Measurements from ENCODE around the gene IFI27L2. TPM values are rescaled to one million over a fixed set of nuclear protein-coding genes. Genes with fewer than 3 reads are reported as not detected.

IFI27L2 gene
- total RNA-seq, 4 donors from 2014 or later: 32.8 to 108 (median 74.6) TPM; not detected in 1

DNA sequence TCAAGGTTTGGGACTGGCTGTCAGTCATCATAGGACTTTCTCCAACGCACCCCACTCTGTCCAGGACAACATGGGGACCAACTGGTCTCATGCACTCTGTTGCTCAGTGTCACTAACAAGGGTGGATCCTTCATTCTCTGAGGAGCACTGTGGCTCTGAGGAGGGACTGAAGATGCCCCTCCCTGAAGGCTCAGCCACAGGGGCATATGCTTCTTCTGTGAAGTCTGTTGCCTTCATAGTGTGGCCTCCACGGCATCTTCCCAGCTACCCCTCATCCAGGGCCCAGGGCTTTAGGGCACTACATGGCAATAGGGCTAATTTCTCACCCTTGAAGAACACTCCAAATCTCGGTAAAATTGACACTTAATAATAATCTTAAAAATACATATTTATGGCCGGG lies 14.3 kb upstream of the IFI27L2 start:
- H3K27ac ChIP-seq: no peak overlapping the region
- no peak for TF ChIP-seq EP300 (IDR thresholded peaks at IDR 0.05; ENCODE audit: low read depth)
- TF ChIP-seq POLR2A (IDR thresholded peaks at IDR 0.05): no peak
- TF ChIP-seq, protein P1, sequence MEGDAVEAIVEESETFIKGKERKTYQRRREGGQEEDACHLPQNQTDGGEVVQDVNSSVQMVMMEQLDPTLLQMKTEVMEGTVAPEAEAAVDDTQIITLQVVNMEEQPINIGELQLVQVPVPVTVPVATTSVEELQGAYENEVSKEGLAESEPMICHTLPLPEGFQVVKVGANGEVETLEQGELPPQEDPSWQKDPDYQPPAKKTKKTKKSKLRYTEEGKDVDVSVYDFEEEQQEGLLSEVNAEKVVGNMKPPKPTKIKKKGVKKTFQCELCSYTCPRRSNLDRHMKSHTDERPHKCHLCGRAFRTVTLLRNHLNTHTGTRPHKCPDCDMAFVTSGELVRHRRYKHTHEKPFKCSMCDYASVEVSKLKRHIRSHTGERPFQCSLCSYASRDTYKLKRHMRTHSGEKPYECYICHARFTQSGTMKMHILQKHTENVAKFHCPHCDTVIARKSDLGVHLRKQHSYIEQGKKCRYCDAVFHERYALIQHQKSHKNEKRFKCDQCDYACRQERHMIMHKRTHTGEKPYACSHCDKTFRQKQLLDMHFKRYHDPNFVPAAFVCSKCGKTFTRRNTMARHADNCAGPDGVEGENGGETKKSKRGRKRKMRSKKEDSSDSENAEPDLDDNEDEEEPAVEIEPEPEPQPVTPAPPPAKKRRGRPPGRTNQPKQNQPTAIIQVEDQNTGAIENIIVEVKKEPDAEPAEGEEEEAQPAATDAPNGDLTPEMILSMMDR (IDR thresholded peaks at IDR 0.05): no peak
- no peak for TF ChIP-seq POLR2AphosphoS5 (IDR thresholded peaks at IDR 0.05)
- H3K9me3 ChIP-seq: no peaks in the 10 kb centered on the region
- 84 to 100% methylated on average over 2 to 4 of the region's 4 CpGs for WGBS, 2 donors (ENCODE audit: low coverage in 1 of 2)
- no peaks in the 10 kb centered on the region for H3K4me1 ChIP-seq
- no peak for DNase-seq
- intact Hi-C loops (cut with DNase I; ENCODE audit: low total_unique reads) (no loop called here), in situ Hi-C loops (cut with MboI; ENCODE audit: low pct_ligation_motif_present in 1 of 4, low pct_unique_long_range_greater_than_20kb in 1 of 4, low sequenced_read_pairs in 3 of 4) (no loop called here)
- H3K4me3 ChIP-seq: no peak overlapping the region
- H3K27me3 ChIP-seq: no peaks in the 10 kb centered on the region
- H3K36me3 ChIP-seq: no peaks in the 10 kb centered on the region

DNA sequence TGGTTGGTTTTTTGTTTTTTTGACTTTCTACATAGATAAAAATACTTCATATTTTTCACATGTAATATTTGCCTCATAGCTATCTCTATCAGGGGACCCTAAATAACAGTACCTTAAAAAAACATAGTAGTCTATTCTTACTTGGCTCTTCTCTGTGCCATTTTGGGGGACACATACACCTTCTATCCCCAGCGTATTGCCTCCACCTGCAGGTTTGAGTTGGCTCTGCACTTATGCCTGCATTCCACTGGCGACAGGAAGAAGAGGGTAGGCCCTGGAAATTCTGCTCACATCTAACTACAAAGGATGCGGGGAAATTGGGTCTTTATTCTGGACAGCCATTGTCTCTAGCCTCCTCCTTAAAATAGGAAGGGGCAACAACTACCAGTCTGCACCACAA lies 13.8 kb upstream of the IFI27L2 start:
- Histone ChIP-seq H3K36me3 (no peaks in the 10 kb centered on the region), H3K27me3 (no peaks in the 10 kb centered on the region), H3K27ac (no peak overlapping the region), H3K4me1 (no peaks in the 10 kb centered on the region), H3K4me3 (no peak overlapping the region), H3K9me3 (no peaks in the 10 kb centered on the region)
- DNase-seq: no peak
- in situ Hi-C loops (cut with MboI; ENCODE audit: low pct_ligation_motif_present in 1 of 4, low pct_unique_long_range_greater_than_20kb in 1 of 4, low sequenced_read_pairs in 3 of 4) (no loop called here), intact Hi-C loops (cut with DNase I; ENCODE audit: low total_unique reads) (no loop called here)
- 67 to 100% methylated on average over 1 to 3 of the region's 3 CpGs for WGBS, 2 donors (ENCODE audit: low coverage in 1 of 2)
- TF ChIP-seq POLR2A (IDR thresholded peaks at IDR 0.05) (no peak), POLR2AphosphoS5 (IDR thresholded peaks at IDR 0.05) (no peak), EP300 (IDR thresholded peaks at IDR 0.05; ENCODE audit: low read depth) (no peak)
- TF ChIP-seq, protein P1 (IDR thresholded peaks at IDR 0.05): no peak

DNA sequence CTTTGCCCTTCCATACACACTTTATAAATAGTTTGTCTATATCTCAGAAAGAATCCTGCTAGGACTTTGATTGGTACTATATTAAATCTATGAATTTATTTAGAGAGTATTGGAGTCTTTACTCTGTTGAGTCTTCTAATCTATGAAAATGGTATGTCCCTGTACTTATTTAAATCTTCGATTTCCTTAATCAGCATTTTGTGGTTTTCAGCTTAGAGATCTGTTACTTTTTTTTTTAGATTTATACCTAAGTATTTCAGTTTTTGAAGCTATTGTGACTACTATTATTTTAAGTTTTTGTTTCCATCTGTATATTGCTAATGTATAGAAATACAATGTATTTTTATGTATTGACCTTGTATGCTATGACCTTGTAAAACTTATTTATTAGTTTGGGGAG lies 13.4 kb upstream of the IFI27L2 start:
- H3K27ac ChIP-seq: no peak overlapping the region
- no peaks in the 10 kb centered on the region for H3K36me3 ChIP-seq
- no peaks in the 10 kb centered on the region for H3K9me3 ChIP-seq
- no peak for DNase-seq
- H3K4me3 ChIP-seq: no peak overlapping the region
- intact Hi-C loops (cut with DNase I; ENCODE audit: low total_unique reads) (no loop called here), in situ Hi-C loops (cut with MboI; ENCODE audit: low pct_ligation_motif_present in 1 of 4, low pct_unique_long_range_greater_than_20kb in 1 of 4, low sequenced_read_pairs in 3 of 4) (no loop called here)
- no peak for TF ChIP-seq POLR2AphosphoS5 (IDR thresholded peaks at IDR 0.05)
- TF ChIP-seq EP300 (IDR thresholded peaks at IDR 0.05; ENCODE audit: low read depth): no peak
- TF ChIP-seq, protein P1 (IDR thresholded peaks at IDR 0.05): no peak
- H3K4me1 ChIP-seq: no peaks in the 10 kb centered on the region
- H3K27me3 ChIP-seq: no peaks in the 10 kb centered on the region
- WGBS, 2 donors (ENCODE audit: low coverage in 1 of 2): 67 to 81% methylated on average over 1 of the region's 1 CpG

DNA sequence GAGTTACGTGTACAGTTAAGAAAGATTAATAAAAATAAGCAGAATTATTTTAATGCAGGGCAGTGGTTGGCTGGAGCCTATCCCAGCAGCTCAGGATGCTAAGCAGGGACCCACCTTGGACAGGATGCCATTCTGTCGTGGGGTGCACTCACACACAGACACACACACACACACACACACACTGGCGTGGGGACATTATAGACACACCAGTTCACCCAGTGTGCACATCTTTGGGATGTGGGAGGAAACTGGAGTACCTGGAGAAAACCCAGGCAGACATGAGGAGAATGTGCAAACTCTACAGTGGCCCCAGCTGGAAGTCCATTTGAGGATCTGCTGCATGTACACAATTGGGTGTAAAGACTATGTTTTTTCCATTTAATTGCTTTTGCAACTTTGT lies 12.8 kb upstream of the IFI27L2 start:
- in situ Hi-C loops (cut with MboI; ENCODE audit: low pct_ligation_motif_present in 1 of 4, low pct_unique_long_range_greater_than_20kb in 1 of 4, low sequenced_read_pairs in 3 of 4) (no loop called here), intact Hi-C loops (cut with DNase I; ENCODE audit: low total_unique reads) (no loop called here)
- no peak overlapping the region for H3K4me3 ChIP-seq
- no peaks in the 10 kb centered on the region for H3K27me3 ChIP-seq
- no peaks in the 10 kb centered on the region for H3K9me3 ChIP-seq
- 74 to 86% methylated on average over 1 to 3 of the region's 3 CpGs for WGBS, 2 donors (ENCODE audit: low coverage in 1 of 2)
- no peaks in the 10 kb centered on the region for H3K36me3 ChIP-seq
- no peaks in the 10 kb centered on the region for H3K4me1 ChIP-seq
- TF ChIP-seq POLR2AphosphoS5 (IDR thresholded peaks at IDR 0.05): no peak
- TF ChIP-seq, protein P1 (IDR thresholded peaks at IDR 0.05): no peak
- no peak for DNase-seq
- no peak overlapping the region for H3K27ac ChIP-seq

All from transverse colon (tissue), 4 donors.